ENCODE results near the gene PLCH1. TPM values are rescaled to one million over a fixed set of nuclear protein-coding genes. Genes with fewer than 3 reads are reported as not detected.
A peak's percentile ranks its signal among the peaks of the same experiment; 100 is the strongest.

The PLCH1 gene
- polyA plus RNA-seq, 1 experiment: 0.04 TPM

GRCh38 chr3:155386919-155387318 is 358.0 kb downstream of the PLCH1 start:
- Histone ChIP-seq H3K4me3 (ENCODE audit: low read depth, low read length) (no peak overlapping the region), H3K27me3 (ENCODE audit: control insufficient read depth, insufficient read depth, low read length) (no peaks in the 10 kb centered on the region), H3K9me3 (ENCODE audit: control insufficient read depth, insufficient read depth, low read length) (no peaks in the 10 kb centered on the region), H3K27ac (ENCODE audit: low read depth, low read length) (no peak overlapping the region)
- ChIA-PET CTCF (interaction anchor here (0.6 to 9.1 kb wide), 2 partner anchors 316 to 1289 kb away, joined by 3 to 204 read pairs; no protein-coding TSS in a partner anchor), POLR2A (no interaction called here)
- no peak for TF ChIP-seq CTCF (IDR thresholded peaks at IDR 0.05; ENCODE audit: low read depth, low read length)
- DNase-seq (ENCODE audit: low read depth, low spot score): no peak

GRCh38 chr3:155385896-155386625 is 358.8 kb downstream of the PLCH1 start:
- Histone ChIP-seq H3K4me3 (ENCODE audit: low read depth, low read length) (no peak overlapping the region), H3K9me3 (ENCODE audit: control insufficient read depth, insufficient read depth, low read length) (no peaks in the 10 kb centered on the region), H3K27me3 (ENCODE audit: control insufficient read depth, insufficient read depth, low read length) (no peaks in the 10 kb centered on the region), H3K27ac (ENCODE audit: low read depth, low read length) (no peak overlapping the region)
- CTCF ChIA-PET: interaction anchor here (1.0 to 9.1 kb wide), 2 partner anchors 63 to 316 kb away, joined by 4 to 204 read pairs; no protein-coding TSS in a partner anchor
- TF ChIP-seq CTCF (IDR thresholded peaks at IDR 0.05; ENCODE audit: low read depth, low read length): no peak
- no peak for DNase-seq (ENCODE audit: low read depth, low spot score)
- POLR2A ChIA-PET: no interaction called here

DNA sequence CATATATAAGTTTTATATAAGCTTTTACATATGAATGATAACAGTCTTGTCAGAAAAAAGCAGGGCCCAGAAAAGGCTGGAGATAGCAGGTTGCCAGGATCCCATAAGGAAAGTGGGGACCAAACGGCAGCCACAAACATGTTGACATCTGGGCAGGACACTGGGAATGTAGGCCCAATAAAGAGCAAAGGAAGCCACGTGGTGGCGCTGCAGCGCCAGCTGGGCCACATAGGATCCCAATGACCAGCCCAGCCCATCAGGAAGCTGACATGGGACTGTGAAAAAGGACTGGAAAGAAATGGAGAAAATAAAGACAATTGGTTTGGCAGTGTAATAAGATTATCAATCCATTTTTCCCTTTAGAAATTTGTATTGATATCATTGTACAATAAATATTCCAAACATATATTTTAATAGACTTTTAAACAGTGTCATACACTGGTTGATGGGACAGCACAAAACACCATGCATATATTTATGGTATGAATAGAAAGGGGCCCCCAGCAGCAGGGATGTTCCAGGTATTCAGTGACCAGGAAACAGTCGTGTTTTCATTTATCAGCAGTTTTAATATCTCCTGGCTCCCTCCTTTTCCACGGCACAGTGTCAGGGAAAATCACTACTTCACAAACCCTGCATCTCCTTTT is 362.4 kb downstream of the PLCH1 start:
- no peak for DNase-seq (ENCODE audit: low read depth, low spot score)
- peak; percentile 73 for TF ChIP-seq CTCF (IDR thresholded peaks at IDR 0.05; ENCODE audit: low read depth, low read length)
- H3K9me3 ChIP-seq (ENCODE audit: control insufficient read depth, insufficient read depth, low read length): no peaks in the 10 kb centered on the region
- ChIA-PET POLR2A (no interaction called here), CTCF (interaction anchor here (0.6 to 9.1 kb wide), 35 partner anchors 8 to 1373 kb away, joined by 3 to 204 read pairs (median 4); no protein-coding TSS in a partner anchor)
- H3K4me3 ChIP-seq (ENCODE audit: low read depth, low read length): no peak overlapping the region
- H3K27me3 ChIP-seq (ENCODE audit: control insufficient read depth, insufficient read depth, low read length): no peaks in the 10 kb centered on the region
- H3K27ac ChIP-seq (ENCODE audit: low read depth, low read length): no peak overlapping the region

DNA sequence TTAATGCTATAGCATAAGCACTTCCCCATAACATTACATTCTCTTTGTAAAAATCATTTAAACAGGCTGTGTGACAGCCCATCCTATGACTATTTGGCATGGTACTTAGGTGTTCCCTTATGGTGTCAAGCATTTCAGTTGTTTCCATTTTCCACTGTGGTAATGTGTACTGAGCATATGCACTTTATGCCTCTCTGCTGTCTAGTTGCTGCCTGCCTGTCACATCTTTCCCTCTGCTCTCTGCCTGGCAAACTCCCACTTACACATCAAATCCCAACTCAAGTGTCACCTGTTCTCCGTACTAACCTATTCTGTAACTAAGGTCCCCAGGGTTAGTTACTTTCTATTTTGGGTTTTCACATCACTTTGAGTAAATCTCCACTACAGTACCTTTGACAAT is 367.0 kb downstream of the PLCH1 start:
- CTCF ChIA-PET: interaction anchor here (2.2 kb wide), 1 partner anchor 324 kb away, joined by 6 read pairs; no protein-coding TSS in a partner anchor
- POLR2A ChIA-PET: no interaction called here
- Histone ChIP-seq H3K27ac (ENCODE audit: low read depth, low read length) (no peak overlapping the region), H3K4me3 (ENCODE audit: low read depth, low read length) (no peak overlapping the region), H3K9me3 (ENCODE audit: control insufficient read depth, insufficient read depth, low read length) (no peaks in the 10 kb centered on the region), H3K27me3 (ENCODE audit: control insufficient read depth, insufficient read depth, low read length) (no peaks in the 10 kb centered on the region)
- DNase-seq (ENCODE audit: low read depth, low spot score): no peak
- no peak for TF ChIP-seq CTCF (IDR thresholded peaks at IDR 0.05; ENCODE audit: low read depth, low read length)

GRCh38 chr3:155377071-155377470 is 367.8 kb downstream of the PLCH1 start:
- CTCF ChIA-PET: interaction anchor here (0.6 to 2.2 kb wide), 2 partner anchors 178 to 325 kb away, joined by 3 to 6 read pairs; no protein-coding TSS in a partner anchor
- Histone ChIP-seq H3K27ac (ENCODE audit: low read depth, low read length) (no peak overlapping the region), H3K4me3 (ENCODE audit: low read depth, low read length) (no peak overlapping the region), H3K27me3 (ENCODE audit: control insufficient read depth, insufficient read depth, low read length) (no peaks in the 10 kb centered on the region), H3K9me3 (ENCODE audit: control insufficient read depth, insufficient read depth, low read length) (no peaks in the 10 kb centered on the region)
- no peak for TF ChIP-seq CTCF (IDR thresholded peaks at IDR 0.05; ENCODE audit: low read depth, low read length)
- no peak for DNase-seq (ENCODE audit: low read depth, low spot score)
- POLR2A ChIA-PET: no interaction called here
